ENCODE data around the gene C2orf72. TPM values are rescaled to one million over a fixed set of nuclear protein-coding genes. Genes with fewer than 3 reads are reported as not detected.

C2orf72 gene
- total RNA-seq, 1 donor from 2014 or later = 0.63 TPM

DNA sequence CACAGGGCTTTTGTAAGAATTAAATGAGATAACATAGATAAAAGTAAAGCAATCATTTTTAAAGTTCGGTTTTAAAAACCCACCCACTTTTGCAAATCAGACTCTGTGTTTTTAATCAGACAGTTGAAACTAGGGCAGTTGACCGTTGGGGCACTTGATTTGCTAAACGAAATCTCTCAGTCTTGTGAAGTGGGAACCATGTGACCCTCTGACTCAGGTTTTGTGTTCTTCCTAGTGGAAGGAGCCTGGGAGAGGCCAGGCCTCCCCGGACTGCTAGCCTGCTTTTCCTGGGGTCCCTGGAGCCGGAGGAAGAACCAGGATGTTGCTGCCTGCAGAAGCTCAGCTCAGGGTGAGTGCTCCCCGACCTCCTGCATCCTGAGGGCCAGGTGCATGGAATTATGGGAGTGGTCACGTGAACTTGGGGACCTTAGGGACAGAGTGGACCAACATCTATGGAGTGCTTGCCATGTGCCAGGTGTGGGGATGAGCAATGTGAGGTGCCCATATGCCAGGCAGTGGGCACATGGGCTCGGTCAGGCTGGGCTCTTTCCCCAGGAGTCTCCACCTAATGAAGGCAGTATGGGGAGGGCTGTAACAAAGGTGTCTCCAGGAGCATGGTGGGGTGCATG is 3.9 kb downstream of the C2orf72 start:
- Mint-ChIP-seq H3K4me1 (peaks cover 4% of the 10 kb centered on the region), H3K27ac (no peak overlapping the region), H3K9me3 (no peaks in the 10 kb centered on the region), H3K27me3 (peaks cover 53% of the 10 kb centered on the region), H3K36me3 (ENCODE audit: low read depth) (no peaks in the 10 kb centered on the region), H3K4me3 (no peak overlapping the region)
- intact Hi-C loops (cut with micrococcal nuclease) = no loop called here
- no peak for DNase-seq

DNA sequence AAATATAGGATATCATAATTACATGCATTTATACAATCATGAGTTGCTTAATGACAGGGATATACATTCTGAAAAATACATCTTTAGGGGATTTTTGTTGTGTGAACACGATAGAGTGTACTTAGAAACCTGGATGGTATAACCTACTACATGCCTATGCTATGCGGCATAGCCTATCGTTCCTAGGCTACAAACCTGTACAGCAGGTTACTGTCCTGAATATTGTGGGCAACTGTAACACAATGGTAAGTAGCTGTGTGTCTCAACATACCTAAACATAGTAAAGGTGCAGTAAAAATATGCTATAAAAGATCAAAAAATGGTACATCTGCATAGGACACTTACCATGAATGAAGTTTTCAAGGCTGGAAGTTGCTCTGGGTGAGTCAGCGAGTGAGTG is 6.5 kb downstream of the C2orf72 start:
- no peaks in the 10 kb centered on the region for H3K4me1 Mint-ChIP-seq
- no peaks in the 10 kb centered on the region for H3K36me3 Mint-ChIP-seq (ENCODE audit: low read depth)
- no peak overlapping the region for H3K27ac Mint-ChIP-seq
- no peaks in the 10 kb centered on the region for H3K9me3 Mint-ChIP-seq
- intact Hi-C loops (cut with micrococcal nuclease) = no loop called here
- peaks cover 37% of the 10 kb centered on the region for H3K27me3 Mint-ChIP-seq
- no peak for DNase-seq
- no peak overlapping the region for H3K4me3 Mint-ChIP-seq

DNA sequence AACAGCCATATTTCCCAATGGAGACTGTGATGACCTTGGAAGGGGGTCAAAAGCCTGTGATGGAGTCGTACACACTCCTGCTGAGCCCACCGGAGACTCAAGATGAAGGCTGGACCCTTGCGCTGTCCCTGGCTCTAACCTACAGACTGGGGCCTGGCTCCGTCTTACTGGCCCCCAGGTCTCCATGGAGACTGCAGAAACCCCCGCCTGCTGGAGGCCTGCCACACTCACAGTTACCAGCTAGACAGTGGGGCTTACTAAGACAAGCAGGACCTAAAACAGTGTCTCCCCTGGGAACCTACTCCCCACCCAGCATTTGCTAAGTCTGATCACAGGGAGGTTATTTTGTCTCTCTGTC is 9.6 kb downstream of the C2orf72 start:
- Mint-ChIP-seq H3K36me3 (ENCODE audit: low read depth) (no peaks in the 10 kb centered on the region), H3K4me1 (no peaks in the 10 kb centered on the region), H3K27ac (no peak overlapping the region), H3K4me3 (no peak overlapping the region), H3K9me3 (no peaks in the 10 kb centered on the region), H3K27me3 (peaks cover 25% of the 10 kb centered on the region)
- DNase-seq = no peak
- intact Hi-C loops (cut with micrococcal nuclease) = no loop called here

GRCh38 chr2:231047274-231047922 is 10.1 kb downstream of the C2orf72 start:
- Mint-ChIP-seq H3K9me3 (no peaks in the 10 kb centered on the region), H3K27ac (no peak overlapping the region), H3K36me3 (ENCODE audit: low read depth) (no peaks in the 10 kb centered on the region), H3K4me3 (no peak overlapping the region), H3K27me3 (peaks cover 25% of the 10 kb centered on the region), H3K4me1 (peaks cover 2% of the 10 kb centered on the region)
- DNase-seq = no peak
- intact Hi-C loops (cut with micrococcal nuclease) = no loop called here

GRCh38 chr2:231047923-231048915 is 10.9 kb downstream of the C2orf72 start:
- no peaks in the 10 kb centered on the region for H3K9me3 Mint-ChIP-seq
- peaks cover 26% of the 10 kb centered on the region for H3K27me3 Mint-ChIP-seq
- H3K36me3 Mint-ChIP-seq (ENCODE audit: low read depth) = no peaks in the 10 kb centered on the region
- H3K27ac Mint-ChIP-seq = no peak overlapping the region
- H3K4me1 Mint-ChIP-seq = peaks cover 10% of the 10 kb centered on the region
- intact Hi-C loops (cut with micrococcal nuclease) = no loop called here
- no peak overlapping the region for H3K4me3 Mint-ChIP-seq
- DNase-seq = no peak

DNA sequence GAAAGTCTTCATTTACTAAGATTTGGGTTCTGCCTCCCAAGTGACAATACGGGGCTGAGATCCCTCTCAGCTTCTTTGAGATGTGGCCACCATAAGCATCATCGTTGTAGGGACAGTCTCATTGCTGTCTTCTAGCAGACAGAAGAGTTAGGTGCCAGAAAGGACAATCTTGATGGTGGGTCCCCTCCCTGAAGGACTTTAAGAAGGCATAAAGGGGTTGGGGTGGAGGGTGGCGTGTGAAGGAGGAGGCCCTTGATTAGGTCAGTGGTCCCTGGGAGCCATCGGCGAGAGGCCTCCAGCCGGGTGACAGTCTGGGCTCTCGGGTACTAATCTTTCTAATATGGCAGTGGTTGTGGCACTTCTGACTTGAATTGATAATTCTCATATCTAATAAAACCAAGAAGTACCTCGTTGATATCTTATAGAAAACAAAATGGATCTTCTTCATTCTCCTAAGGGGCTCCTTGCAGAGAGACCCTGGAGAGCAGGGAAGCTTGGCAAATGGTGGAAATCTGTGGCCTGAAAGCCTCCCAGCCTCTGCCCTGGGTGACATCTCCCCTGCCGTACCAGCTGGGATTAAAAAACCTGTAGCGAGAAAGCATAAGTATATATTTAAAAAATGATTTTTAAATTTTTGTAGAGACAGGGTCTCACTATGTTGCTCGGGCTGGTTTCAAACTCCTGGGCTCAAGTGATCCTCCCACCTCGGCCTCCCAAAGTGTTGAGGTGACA is 12.1 kb downstream of the C2orf72 start:
- intact Hi-C loops (cut with micrococcal nuclease) = loop anchor here (10.0 kb wide), 1 partner anchor 735 kb away; the partner anchor contains the start of genes COPS7B and PDE6D
- no peak for DNase-seq
- H3K36me3 Mint-ChIP-seq (ENCODE audit: low read depth) = no peaks in the 10 kb centered on the region
- no peak overlapping the region for H3K27ac Mint-ChIP-seq
- H3K9me3 Mint-ChIP-seq = no peaks in the 10 kb centered on the region
- H3K4me1 Mint-ChIP-seq = peaks cover 20% of the 10 kb centered on the region
- H3K27me3 Mint-ChIP-seq = peaks cover 25% of the 10 kb centered on the region
- no peak overlapping the region for H3K4me3 Mint-ChIP-seq

- H3K36me3 Mint-ChIP-seq (ENCODE audit: low read depth) = no peaks in the 10 kb centered on the region
- no peak overlapping the region for H3K4me3 Mint-ChIP-seq
- intact Hi-C loops (cut with micrococcal nuclease) = loop anchor here (10.0 kb wide), 1 partner anchor 735 kb away; the partner anchor contains the start of genes COPS7B and PDE6D
- H3K27me3 Mint-ChIP-seq = peaks cover 25% of the 10 kb centered on the region
- H3K9me3 Mint-ChIP-seq = no peaks in the 10 kb centered on the region
- no peak overlapping the region for H3K27ac Mint-ChIP-seq
- no peak for DNase-seq
- peaks cover 20% of the 10 kb centered on the region for H3K4me1 Mint-ChIP-seq
These were observed 12.9 kb downstream of the C2orf72 start for GRCh38 chr2:231050018-231050901.

- H3K4me3 Mint-ChIP-seq = no peak overlapping the region
These were observed 13.8 kb downstream of the C2orf72 start for GRCh38 chr2:231051116-231051515.

DNA sequence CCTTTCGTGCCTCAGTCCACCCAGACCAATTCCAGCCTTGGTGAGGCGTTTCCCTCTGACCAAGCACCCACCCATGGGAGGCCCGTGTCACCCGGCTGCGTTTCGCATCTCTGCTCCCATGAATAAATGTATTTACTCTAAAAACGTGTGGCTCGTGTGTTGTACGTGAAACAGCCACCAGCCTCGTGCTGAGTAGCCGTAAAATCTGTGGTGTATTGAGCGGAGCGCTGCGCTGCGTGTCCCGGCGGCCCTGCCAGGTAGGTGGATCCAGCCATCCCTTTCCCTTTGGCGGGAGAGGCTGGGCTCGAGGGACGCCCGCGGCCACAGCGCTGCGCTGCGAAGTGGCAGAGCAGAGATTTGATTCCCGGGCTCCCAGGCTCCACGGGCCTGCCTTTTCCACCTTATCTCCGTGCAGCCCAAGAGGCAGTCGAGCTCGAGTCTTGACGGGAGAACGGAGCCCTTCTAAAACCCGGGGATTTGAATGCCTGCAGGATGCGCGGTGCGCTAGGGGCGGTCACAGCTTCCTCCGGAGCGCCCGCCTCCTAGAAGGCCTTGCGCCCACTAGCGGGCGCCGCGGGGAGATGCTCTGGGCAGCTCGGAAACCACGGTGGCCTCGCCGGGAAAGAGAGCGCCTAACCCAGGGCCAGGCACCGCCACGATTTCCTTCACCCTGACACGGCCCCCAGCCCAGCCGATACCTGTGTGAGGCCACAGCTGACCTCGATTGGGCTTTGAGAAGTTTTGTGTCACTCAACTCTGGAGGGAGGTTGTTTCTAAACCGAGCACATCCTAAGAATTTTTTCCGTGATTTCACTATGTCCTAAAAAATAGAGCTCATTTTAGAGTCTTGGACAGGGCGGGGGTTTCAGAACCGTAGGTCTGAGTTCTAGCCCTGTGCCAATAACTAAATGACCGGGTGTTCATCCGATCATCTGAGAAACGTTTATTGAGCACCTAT is 15.4 kb downstream of the C2orf72 start:
- peaks cover 29% of the 10 kb centered on the region for H3K4me1 Mint-ChIP-seq
- H3K9me3 Mint-ChIP-seq = no peaks in the 10 kb centered on the region
- peak overlapping the region; percentile 58 for H3K27ac Mint-ChIP-seq
- peaks cover 23% of the 10 kb centered on the region for H3K27me3 Mint-ChIP-seq
- H3K36me3 Mint-ChIP-seq (ENCODE audit: low read depth) = peaks cover 1% of the 10 kb centered on the region
- H3K4me3 Mint-ChIP-seq = peak overlapping the region; percentile 90
- DNase-seq = peak; percentile 96
- intact Hi-C loops (cut with micrococcal nuclease) = loop anchor here (2.0 to 10.0 kb wide), 3 partner anchors 148 to 732 kb away; partner anchors contain the start of genes COPS7B and PDE6D

More at GRCh38 chr2:231051116-231051515, 13.8 kb downstream of the C2orf72 start:
- Mint-ChIP-seq H3K36me3 (ENCODE audit: low read depth) (no peaks in the 10 kb centered on the region), H3K27ac (peak overlapping the region; percentile 37), H3K27me3 (peaks cover 23% of the 10 kb centered on the region), H3K9me3 (no peaks in the 10 kb centered on the region), H3K4me1 (peaks cover 22% of the 10 kb centered on the region)
- intact Hi-C loops (cut with micrococcal nuclease) = loop anchor here (10.0 kb wide), 1 partner anchor 734 kb away; the partner anchor contains the start of genes COPS7B and PDE6D
- no peak for DNase-seq

GRCh38 chr2:231053846-231054245 is 16.5 kb downstream of the C2orf72 start:
- intact Hi-C loops (cut with micrococcal nuclease) = loop anchor here (2.0 to 10.0 kb wide), 3 partner anchors 149 to 731 kb away; partner anchors contain the start of genes COPS7B and PDE6D
- H3K4me1 Mint-ChIP-seq = peaks cover 39% of the 10 kb centered on the region
- no peaks in the 10 kb centered on the region for H3K9me3 Mint-ChIP-seq
- DNase-seq = no peak
- peak overlapping the region; percentile 6 for H3K4me3 Mint-ChIP-seq
- peaks cover 9% of the 10 kb centered on the region for H3K36me3 Mint-ChIP-seq (ENCODE audit: low read depth)
- H3K27me3 Mint-ChIP-seq = peaks cover 23% of the 10 kb centered on the region
- H3K27ac Mint-ChIP-seq = peak overlapping the region; percentile 63

- Mint-ChIP-seq H3K4me3 (peak within 1 kb of the TSS; percentile 95), H3K36me3 (ENCODE audit: low read depth) (peaks cover 15% of the 10 kb centered on the region), H3K9me3 (no peaks in the 10 kb centered on the region), H3K27ac (peak within 1 kb of the TSS; percentile 100), H3K27me3 (peaks cover 10% of the 10 kb centered on the region), H3K4me1 (peaks cover 56% of the 10 kb centered on the region)
- intact Hi-C loops (cut with micrococcal nuclease) = loop anchor here (5.0 to 10.0 kb wide), 2 partner anchors 406 to 728 kb away; partner anchors contain the start of genes COPS7B, NCL and PDE6D
- peak; percentile 98 for DNase-seq
These were observed 19.4 kb downstream of the C2orf72 start, which contains the start of gene PSMD1 for GRCh38 chr2:231056453-231057416. Gene PSMD1 (plus strand): TSS chr2:231056867. CDS start chr2:231057026, 159 bp downstream.

All from activated CD4-positive, alpha-beta T cell treated with anti-CD3 and anti-CD28 coated beads, Interleukin-2, amount 10 ng/mL, durations not matched to agents 24 days and 14 days (primary cell).